GM23338 (cell line): ENCODE measurements around the gene LRIT2. TPM values are rescaled to one million over a fixed set of nuclear protein-coding genes. Genes with fewer than 3 reads are reported as not detected.

Experiments
- ATAC-seq: fragments of 200-7000 bp; cut with Tn5 transposase; 3 replicates; pipeline ENCODE4 v1.9.1; 2020
- DNase-seq: peaks from one replicate; pipeline ENCODE4 v3.0.0-alpha.2; 2015; ENCODE audit warnings: low spot score
- H2AFZ ChIP-seq: fragments of 200-600 bp; sonication (generic); 2 replicates; pipeline ENCODE4 v1.8.0; 2016; ENCODE audit warnings: antibody characterized with exemption, mild to moderate bottlenecking, moderate library complexity
- H3F3A ChIP-seq: fragments of 200-600 bp; sonication (generic); replicated peaks from 2 replicates; pipeline ENCODE4 v1.8.0; 2017; ENCODE audit warnings: antibody characterized with exemption, mixed run types, low read depth
- H3K27ac ChIP-seq: fragments of 200-600 bp; sonication (generic); 2 replicates; pipeline ENCODE4 v1.6.1; 2016; ENCODE audit warnings: low read depth
- H3K27me3 ChIP-seq: fragments of 200-600 bp; sonication (generic); 2 replicates; pipeline ENCODE4 v1.8.0; 2016; ENCODE audit warnings: mild to moderate bottlenecking, mixed run types, moderate library complexity; ENCODE audit not compliant: insufficient read depth
- H3K36me3 ChIP-seq: fragments of 200-600 bp; sonication (generic); 2 replicates; pipeline ENCODE4 v1.8.0; 2016; ENCODE audit warnings: mild to moderate bottlenecking; ENCODE audit not compliant: insufficient read depth
- H3K4me1 ChIP-seq: fragments of 200-600 bp; sonication (generic); 2 replicates; pipeline ENCODE4 v1.8.0; 2016; ENCODE audit warnings: mild to moderate bottlenecking, moderate library complexity; ENCODE audit not compliant: insufficient read depth
- H3K4me2 ChIP-seq: fragments of 200-600 bp; sonication (generic); 2 replicates; pipeline ENCODE4 v1.7.1; 2017; ENCODE audit warnings: mixed run types
- H3K4me3 ChIP-seq: fragments of 200-600 bp; sonication (generic); 2 replicates; pipeline ENCODE4 v1.6.1; 2016; ENCODE audit warnings: mixed run types
- H3K79me2 ChIP-seq: fragments of 200-600 bp; sonication (generic); replicated peaks from 2 replicates; pipeline ENCODE4 v1.8.0; 2017; ENCODE audit warnings: mild to moderate bottlenecking; ENCODE audit not compliant: insufficient read depth
- H3K9me2 ChIP-seq: fragments of 200-600 bp; sonication (generic); 2 replicates; pipeline ENCODE4 v1.8.0; 2017; ENCODE audit not compliant: insufficient read depth
- H4K20me1 ChIP-seq: fragments of 200-600 bp; sonication (generic); replicated peaks from 2 replicates; pipeline ENCODE4 v1.8.0; 2017; ENCODE audit warnings: mild to moderate bottlenecking; ENCODE audit not compliant: insufficient read depth
- H3K27ac Mint-ChIP-seq: 2 replicates; pipeline ENCODE4 v1.8.0; 2020; ENCODE audit warnings: inconsistent platforms, mild to moderate bottlenecking, moderate library complexity, mixed read lengths
- H3K27me3 Mint-ChIP-seq: 3 replicates; pipeline ENCODE4 v1.8.0; 2022; ENCODE audit warnings: low read depth, mild to moderate bottlenecking, moderate library complexity, mixed read lengths, inconsistent platforms; ENCODE audit not compliant: insufficient read depth, poor library complexity
- H3K36me3 Mint-ChIP-seq: 3 replicates; pipeline ENCODE4 v1.8.0; 2021; ENCODE audit warnings: low read depth, mild to moderate bottlenecking, inconsistent platforms, moderate library complexity, mixed read lengths
- H3K4me1 Mint-ChIP-seq: 3 replicates; pipeline ENCODE4 v1.8.0; 2020; ENCODE audit warnings: mild to moderate bottlenecking, inconsistent platforms, mixed read lengths
- H3K4me3 Mint-ChIP-seq: 3 replicates; pipeline ENCODE4 v1.8.0; 2021; ENCODE audit warnings: moderate library complexity, mild to moderate bottlenecking, inconsistent platforms, mixed read lengths
- H3K9me3 Mint-ChIP-seq: 3 replicates; pipeline ENCODE4 v1.8.0; 2020; ENCODE audit warnings: moderate library complexity, mild to moderate bottlenecking, inconsistent platforms, mixed read lengths
- CREB1 ChIP-seq: fragments of 250-450 bp; sonication (Bioruptor Pico); IDR thresholded peaks from 2 replicates; pipeline ENCODE4 v1.5.0; 2020; ENCODE audit warnings: low read depth, mild to moderate bottlenecking, moderate library complexity
- CTCF ChIP-seq, 2 experiments: fragments of 200-600 bp in 1 of 2; sonication (generic) in 1 of 2; conservative IDR thresholded peaks; 2 replicates each; pipeline versions ENCODE4 v1.5.1 to v1.6.1; 2016 to 2017; ENCODE audit warnings: antibody characterized with exemption in 2 of 2, low read depth in 2 of 2, mild to moderate bottlenecking in 2 of 2, moderate library complexity in 1 of 2
- EZH2phosphoT487 ChIP-seq: fragments of 200-600 bp; sonication (generic); IDR thresholded peaks from one replicate; pipeline ENCODE4 v1.8.1; 2018; ENCODE audit warnings: antibody characterized with exemption; ENCODE audit not compliant: unreplicated experiment
- JUNB ChIP-seq: IDR thresholded peaks from one replicate; pipeline ENCODE4 v1.6.1; 2016; ENCODE audit warnings: antibody characterized with exemption; ENCODE audit not compliant: unreplicated experiment
- POLR2AphosphoS5 ChIP-seq: IDR thresholded peaks from 2 replicates; pipeline ENCODE4 v1.6.1; 2016; ENCODE audit warnings: antibody characterized with exemption, low read depth
- ZNF331 ChIP-seq: fragments of 250-450 bp; sonication (Bioruptor Pico); IDR thresholded peaks from 2 replicates; pipeline ENCODE4 v1.5.0; 2020; ENCODE audit warnings: low read depth, mild to moderate bottlenecking, moderate library complexity
- polyA plus RNA-seq: library from polyadenylated mRNA; unstranded; fragments of >200 nt; fragmentation: Nextera tagmentation; extraction: Ambion mirVana; gene quantifications from 2 replicates; pipeline ENCODE4 v1.2.1, GENCODE V29; 2016
- total RNA-seq: library from RNA; depleted of rRNA; stranded (reverse); fragments of >200 nt; shearing (Covaris generic); gene quantifications from 2 replicates; pipeline ENCODE4 v1.2.3, GENCODE V29; 2014
- TF ChIP-seq, protein P1 (sequence below): IDR thresholded peaks from 2 replicates; pipeline ENCODE4 v1.6.1; 2016; ENCODE audit warnings: antibody characterized with exemption
- TF ChIP-seq, protein P2 (sequence below): fragments of 250-450 bp; sonication (Bioruptor Pico); IDR thresholded peaks from 2 replicates; pipeline ENCODE4 v1.5.0; 2020; ENCODE audit warnings: mild to moderate bottlenecking, moderate library complexity
- TF ChIP-seq, protein P3 (sequence below): IDR thresholded peaks from one replicate; pipeline ENCODE4 v1.6.1; 2018; ENCODE audit warnings: antibody characterized with exemption; ENCODE audit not compliant: unreplicated experiment

The LRIT2 gene
- total and polyA plus RNA-seq, 2 experiments from 2014 or later: not detected

GRCh38 chr10:84258034-84258695 is 32.8 kb upstream of the LRIT2 start (continued):
- TF ChIP-seq CTCF (conservative IDR thresholded peaks at IDR 0.05; ENCODE audit: low read depth in 2 of 2) (no peak), EZH2phosphoT487 (no peak), POLR2AphosphoS5 (no peak), ZNF331 (CRISPR knock-in tag) (no peak), CREB1 (CRISPR knock-in tag) (no peak)
- TF ChIP-seq, protein P1, sequence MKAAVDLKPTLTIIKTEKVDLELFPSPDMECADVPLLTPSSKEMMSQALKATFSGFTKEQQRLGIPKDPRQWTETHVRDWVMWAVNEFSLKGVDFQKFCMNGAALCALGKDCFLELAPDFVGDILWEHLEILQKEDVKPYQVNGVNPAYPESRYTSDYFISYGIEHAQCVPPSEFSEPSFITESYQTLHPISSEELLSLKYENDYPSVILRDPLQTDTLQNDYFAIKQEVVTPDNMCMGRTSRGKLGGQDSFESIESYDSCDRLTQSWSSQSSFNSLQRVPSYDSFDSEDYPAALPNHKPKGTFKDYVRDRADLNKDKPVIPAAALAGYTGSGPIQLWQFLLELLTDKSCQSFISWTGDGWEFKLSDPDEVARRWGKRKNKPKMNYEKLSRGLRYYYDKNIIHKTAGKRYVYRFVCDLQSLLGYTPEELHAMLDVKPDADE: no peak

- Histone ChIP-seq H3K4me2 (no peak overlapping the region), H4K20me1 (no peaks in the 10 kb centered on the region), H2AFZ (peak overlapping the region; percentile 95), H3K9me2 (no peaks in the 10 kb centered on the region), H3K79me2 (no peaks in the 10 kb centered on the region), H3F3A (no peaks in the 10 kb centered on the region), H3K36me3 (no peaks in the 10 kb centered on the region), H3K27ac (no peak overlapping the region), H3K4me3 (no peak overlapping the region), H3K27me3 (peaks cover 9% of the 10 kb centered on the region), H3K4me1 (no peaks in the 10 kb centered on the region; the same call in 1 of the 2 replicates)
- Mint-ChIP-seq H3K9me3 (no peaks in the 10 kb centered on the region), H3K27me3 (peaks cover 13% of the 10 kb centered on the region), H3K27ac (no peak overlapping the region), H3K4me1 (no peaks in the 10 kb centered on the region; the same call in 1 of the 3 replicates), H3K36me3 (no peaks in the 10 kb centered on the region), H3K4me3 (no peak overlapping the region)
- DNase-seq (no peak), ATAC-seq (no peak)
- TF ChIP-seq POLR2AphosphoS5 (no peak), JUNB (no peak)
- TF ChIP-seq, protein P1: no peak
- TF ChIP-seq, protein P2, sequence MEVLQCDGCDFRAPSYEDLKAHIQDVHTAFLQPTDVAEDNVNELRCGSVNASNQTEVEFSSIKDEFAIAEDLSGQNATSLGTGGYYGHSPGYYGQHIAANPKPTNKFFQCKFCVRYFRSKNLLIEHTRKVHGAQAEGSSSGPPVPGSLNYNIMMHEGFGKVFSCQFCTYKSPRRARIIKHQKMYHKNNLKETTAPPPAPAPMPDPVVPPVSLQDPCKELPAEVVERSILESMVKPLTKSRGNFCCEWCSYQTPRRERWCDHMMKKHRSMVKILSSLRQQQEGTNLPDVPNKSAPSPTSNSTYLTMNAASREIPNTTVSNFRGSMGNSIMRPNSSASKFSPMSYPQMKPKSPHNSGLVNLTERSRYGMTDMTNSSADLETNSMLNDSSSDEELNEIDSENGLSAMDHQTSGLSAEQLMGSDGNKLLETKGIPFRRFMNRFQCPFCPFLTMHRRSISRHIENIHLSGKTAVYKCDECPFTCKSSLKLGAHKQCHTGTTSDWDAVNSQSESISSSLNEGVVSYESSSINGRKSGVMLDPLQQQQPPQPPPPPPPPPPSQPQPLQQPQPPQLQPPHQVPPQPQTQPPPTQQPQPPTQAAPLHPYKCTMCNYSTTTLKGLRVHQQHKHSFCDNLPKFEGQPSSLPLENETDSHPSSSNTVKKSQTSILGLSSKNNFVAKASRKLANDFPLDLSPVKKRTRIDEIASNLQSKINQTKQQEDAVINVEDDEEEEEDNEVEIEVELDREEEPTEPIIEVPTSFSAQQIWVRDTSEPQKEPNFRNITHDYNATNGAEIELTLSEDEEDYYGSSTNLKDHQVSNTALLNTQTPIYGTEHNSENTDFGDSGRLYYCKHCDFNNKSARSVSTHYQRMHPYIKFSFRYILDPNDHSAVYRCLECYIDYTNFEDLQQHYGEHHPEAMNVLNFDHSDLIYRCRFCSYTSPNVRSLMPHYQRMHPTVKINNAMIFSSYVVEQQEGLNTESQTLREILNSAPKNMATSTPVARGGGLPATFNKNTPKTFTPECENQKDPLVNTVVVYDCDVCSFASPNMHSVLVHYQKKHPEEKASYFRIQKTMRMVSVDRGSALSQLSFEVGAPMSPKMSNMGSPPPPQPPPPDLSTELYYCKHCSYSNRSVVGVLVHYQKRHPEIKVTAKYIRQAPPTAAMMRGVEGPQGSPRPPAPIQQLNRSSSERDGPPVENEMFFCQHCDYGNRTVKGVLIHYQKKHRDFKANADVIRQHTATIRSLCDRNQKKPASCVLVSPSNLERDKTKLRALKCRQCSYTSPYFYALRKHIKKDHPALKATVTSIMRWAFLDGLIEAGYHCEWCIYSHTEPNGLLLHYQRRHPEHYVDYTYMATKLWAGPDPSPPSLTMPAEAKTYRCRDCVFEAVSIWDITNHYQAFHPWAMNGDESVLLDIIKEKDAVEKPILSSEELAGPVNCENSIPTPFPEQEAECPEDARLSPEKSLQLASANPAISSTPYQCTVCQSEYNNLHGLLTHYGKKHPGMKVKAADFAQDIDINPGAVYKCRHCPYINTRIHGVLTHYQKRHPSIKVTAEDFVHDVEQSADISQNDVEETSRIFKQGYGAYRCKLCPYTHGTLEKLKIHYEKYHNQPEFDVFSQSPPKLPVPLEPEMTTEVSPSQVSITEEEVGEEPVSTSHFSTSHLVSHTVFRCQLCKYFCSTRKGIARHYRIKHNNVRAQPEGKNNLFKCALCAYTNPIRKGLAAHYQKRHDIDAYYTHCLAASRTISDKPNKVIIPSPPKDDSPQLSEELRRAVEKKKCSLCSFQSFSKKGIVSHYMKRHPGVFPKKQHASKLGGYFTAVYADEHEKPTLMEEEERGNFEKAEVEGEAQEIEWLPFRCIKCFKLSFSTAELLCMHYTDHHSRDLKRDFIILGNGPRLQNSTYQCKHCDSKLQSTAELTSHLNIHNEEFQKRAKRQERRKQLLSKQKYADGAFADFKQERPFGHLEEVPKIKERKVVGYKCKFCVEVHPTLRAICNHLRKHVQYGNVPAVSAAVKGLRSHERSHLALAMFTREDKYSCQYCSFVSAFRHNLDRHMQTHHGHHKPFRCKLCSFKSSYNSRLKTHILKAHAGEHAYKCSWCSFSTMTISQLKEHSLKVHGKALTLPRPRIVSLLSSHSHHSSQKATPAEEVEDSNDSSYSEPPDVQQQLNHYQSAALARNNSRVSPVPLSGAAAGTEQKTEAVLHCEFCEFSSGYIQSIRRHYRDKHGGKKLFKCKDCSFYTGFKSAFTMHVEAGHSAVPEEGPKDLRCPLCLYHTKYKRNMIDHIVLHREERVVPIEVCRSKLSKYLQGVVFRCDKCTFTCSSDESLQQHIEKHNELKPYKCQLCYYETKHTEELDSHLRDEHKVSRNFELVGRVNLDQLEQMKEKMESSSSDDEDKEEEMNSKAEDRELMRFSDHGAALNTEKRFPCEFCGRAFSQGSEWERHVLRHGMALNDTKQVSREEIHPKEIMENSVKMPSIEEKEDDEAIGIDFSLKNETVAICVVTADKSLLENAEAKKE (CRISPR knock-in tag): no peak
- TF ChIP-seq, protein P3, sequence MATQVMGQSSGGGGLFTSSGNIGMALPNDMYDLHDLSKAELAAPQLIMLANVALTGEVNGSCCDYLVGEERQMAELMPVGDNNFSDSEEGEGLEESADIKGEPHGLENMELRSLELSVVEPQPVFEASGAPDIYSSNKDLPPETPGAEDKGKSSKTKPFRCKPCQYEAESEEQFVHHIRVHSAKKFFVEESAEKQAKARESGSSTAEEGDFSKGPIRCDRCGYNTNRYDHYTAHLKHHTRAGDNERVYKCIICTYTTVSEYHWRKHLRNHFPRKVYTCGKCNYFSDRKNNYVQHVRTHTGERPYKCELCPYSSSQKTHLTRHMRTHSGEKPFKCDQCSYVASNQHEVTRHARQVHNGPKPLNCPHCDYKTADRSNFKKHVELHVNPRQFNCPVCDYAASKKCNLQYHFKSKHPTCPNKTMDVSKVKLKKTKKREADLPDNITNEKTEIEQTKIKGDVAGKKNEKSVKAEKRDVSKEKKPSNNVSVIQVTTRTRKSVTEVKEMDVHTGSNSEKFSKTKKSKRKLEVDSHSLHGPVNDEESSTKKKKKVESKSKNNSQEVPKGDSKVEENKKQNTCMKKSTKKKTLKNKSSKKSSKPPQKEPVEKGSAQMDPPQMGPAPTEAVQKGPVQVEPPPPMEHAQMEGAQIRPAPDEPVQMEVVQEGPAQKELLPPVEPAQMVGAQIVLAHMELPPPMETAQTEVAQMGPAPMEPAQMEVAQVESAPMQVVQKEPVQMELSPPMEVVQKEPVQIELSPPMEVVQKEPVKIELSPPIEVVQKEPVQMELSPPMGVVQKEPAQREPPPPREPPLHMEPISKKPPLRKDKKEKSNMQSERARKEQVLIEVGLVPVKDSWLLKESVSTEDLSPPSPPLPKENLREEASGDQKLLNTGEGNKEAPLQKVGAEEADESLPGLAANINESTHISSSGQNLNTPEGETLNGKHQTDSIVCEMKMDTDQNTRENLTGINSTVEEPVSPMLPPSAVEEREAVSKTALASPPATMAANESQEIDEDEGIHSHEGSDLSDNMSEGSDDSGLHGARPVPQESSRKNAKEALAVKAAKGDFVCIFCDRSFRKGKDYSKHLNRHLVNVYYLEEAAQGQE: no peak
These were observed 32.1 kb upstream of the LRIT2 start for GRCh38 chr10:84257343-84258020.
